DOHH2 (cell line): ENCODE results near the gene PCSK5.

Experiments
- EZH2phosphoT487 ChIP-seq: fragments of 200-600 bp; sonication (generic); IDR thresholded peaks from 2 replicates; pipeline ENCODE4 v1.6.1; 2017; ENCODE audit warnings: borderline replicate concordance, mild to moderate bottlenecking, antibody characterized with exemption, low read length, moderate library complexity, mixed read lengths
- TF ChIP-seq, protein P1 (sequence below): fragments of 200-600 bp; sonication (generic); IDR thresholded peaks from one replicate; pipeline ENCODE4 v1.5.1; 2014; ENCODE audit warnings: antibody characterized with exemption, mild to moderate bottlenecking, low read depth, low read length; ENCODE audit not compliant: poor library complexity, severe bottlenecking

DNA sequence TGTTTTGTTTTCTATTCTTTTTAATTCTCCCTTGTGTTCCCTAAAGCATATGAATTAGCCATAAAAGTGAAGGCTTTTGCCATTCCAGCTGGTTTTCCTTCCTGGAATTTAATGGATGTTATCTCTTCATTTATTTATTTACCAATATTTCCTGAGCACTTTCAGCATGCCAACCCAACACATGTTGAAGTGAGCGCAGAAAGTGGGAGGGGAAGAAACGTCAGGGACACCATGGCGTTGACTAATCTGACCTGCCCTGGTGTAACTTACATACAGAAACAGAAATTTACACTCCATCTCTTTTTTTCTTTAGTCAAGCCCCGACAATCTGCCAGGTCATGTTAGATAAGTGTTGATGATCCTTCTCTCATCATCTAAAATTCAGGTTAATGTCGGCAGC lies 247.5 kb downstream of the PCSK5 start:
- TF ChIP-seq, protein P1, sequence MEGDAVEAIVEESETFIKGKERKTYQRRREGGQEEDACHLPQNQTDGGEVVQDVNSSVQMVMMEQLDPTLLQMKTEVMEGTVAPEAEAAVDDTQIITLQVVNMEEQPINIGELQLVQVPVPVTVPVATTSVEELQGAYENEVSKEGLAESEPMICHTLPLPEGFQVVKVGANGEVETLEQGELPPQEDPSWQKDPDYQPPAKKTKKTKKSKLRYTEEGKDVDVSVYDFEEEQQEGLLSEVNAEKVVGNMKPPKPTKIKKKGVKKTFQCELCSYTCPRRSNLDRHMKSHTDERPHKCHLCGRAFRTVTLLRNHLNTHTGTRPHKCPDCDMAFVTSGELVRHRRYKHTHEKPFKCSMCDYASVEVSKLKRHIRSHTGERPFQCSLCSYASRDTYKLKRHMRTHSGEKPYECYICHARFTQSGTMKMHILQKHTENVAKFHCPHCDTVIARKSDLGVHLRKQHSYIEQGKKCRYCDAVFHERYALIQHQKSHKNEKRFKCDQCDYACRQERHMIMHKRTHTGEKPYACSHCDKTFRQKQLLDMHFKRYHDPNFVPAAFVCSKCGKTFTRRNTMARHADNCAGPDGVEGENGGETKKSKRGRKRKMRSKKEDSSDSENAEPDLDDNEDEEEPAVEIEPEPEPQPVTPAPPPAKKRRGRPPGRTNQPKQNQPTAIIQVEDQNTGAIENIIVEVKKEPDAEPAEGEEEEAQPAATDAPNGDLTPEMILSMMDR: no peak
- TF ChIP-seq EZH2phosphoT487: no peak
